Cortex of kidney (tissue), 1 donor: ENCODE results near the gene BICC1.
"Not testable (repeated sequence)": the region's sequence is repeated elsewhere in the genome, so short reads cannot be mapped to it uniquely, and the experiment has no call there.

Experiments used
- DNase-seq: peaks from one replicate; lab custom pipeline; 2025; lab: John Stamatoyannopoulos, UW

Gene BICC1

GRCh38 chr10:58567652-58568051, 55.0 kb downstream of the BICC1 start:
- DNase-seq, result no peak

GRCh38 chr10:58568428-58568935, 55.8 kb downstream of the BICC1 start:
- no peak for DNase-seq

GRCh38 chr10:58570307-58570723, 57.6 kb downstream of the BICC1 start:
- no peak for DNase-seq

DNA sequence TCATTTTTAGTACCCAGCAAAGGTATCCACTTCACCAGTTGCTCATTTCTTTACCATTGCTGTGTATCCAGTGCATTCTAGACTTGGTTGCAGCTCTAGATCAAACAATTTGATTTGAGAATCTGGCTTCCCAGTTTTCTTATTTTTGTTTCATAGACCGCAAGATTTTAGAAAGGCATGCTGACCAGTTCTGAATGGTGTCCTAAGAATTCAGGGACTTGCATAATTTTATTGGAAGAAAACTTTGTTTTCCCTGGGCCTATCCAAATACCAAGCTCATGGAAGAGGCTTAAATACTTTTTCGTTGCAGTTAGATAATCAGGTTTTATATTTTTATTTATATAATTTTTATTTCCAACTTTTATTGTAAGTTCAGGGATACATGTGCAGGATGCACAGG, 58.3 kb downstream of the BICC1 start:
- DNase-seq, result no peak

DNA sequence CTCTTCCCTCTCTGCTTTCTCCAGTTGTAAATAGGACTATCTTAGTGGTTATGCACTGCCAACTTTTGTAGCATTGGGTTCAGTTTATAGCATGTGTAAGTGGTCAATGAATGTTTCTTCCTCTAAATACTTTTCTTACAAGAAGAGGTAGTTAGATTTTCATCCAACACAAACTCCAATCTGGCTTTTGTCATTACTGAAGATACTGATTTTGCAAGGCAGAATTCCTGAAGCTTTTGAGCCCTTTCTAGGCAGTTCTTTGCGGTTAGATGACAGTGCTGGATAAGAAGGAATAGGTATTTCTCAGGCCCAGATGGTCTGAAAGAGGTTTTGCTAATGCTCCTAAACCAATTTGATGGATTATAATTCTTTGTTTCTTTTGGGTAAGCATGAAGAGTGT, 60.5 kb downstream of the BICC1 start:
- DNase-seq, result no peak

- no peak for DNase-seq
Measured at GRCh38 chr10:58574058-58574457, 61.4 kb downstream of the BICC1 start.

DNA sequence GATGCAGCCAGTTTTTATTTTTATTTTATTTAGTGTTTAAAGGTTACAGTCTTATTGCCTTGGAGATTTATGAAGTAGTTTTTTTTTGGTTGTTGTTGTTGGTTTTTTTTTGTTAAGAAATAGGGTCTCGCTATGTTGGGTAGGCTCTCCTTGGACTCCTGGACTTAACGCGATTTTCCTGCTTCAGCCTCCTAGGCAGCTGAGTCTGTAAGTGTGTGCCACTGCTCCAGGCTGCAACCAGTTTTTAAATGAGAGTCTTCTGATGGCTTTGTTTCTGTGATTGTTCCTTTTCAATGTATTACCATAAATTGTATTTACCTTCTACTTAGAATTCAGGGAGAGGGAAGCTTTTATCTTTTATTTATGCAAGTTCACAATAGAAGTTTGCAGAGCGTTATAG, 62.8 kb downstream of the BICC1 start:
- no peak for DNase-seq

- no peak for DNase-seq
Measured at GRCh38 chr10:58576751-58577436, 64.2 kb downstream of the BICC1 start.

GRCh38 chr10:58577437-58577777, 64.7 kb downstream of the BICC1 start:
- DNase-seq, result no peak

DNA sequence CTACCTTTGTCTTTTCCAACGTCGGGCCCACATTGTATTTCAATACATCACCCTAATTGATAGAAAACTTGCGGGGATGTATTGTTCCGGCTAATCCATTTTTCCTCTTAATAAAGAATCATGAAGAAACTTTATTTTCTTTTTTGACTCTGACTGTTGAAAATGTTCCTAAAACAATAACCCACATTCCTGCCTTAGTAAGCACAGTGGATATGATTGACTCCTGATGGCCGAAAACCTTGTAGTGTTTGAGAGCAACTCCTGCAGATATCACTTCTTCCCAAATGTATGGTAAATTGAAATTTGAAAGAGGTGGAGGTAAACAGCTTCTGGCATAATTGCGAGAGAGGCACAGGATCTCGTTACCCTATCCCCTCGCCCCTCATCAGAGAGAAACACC, 65.7 kb downstream of the BICC1 start:
- DNase-seq, result no peak

DNA sequence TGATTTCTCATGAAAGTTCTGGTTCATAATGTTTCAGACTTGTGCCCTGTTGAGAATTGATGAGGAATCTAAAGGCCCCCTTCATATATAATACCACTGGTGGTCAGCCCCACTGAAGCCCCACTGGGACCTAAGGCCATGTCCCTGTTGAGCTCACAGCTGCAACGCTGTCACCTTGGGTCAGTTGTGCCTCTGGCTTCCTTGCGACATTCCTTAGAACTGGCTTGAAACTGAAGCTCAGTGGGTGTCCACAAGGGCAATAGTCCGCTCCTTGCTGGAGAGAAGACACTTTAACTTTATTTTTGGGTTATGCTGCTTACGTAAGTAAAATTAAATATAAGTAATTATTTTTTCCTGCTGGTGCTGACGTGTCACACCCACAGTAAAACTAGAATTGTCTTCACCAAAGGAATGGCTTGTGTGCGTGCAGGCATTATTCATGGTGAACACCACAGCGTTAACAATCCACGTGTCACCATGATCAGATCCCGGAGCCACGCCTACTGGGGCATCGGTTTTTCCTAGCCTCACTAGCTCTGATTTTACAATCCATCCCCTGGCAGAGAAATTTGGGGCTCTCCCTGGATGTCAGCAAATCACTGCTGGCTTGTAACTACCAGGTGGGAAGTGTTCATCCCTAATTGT, 66.5 kb downstream of the BICC1 start:
- no peak for DNase-seq

- DNase-seq, result no peak
Measured at GRCh38 chr10:58582045-58582444, 69.4 kb downstream of the BICC1 start.

GRCh38 chr10:58585435-58585834, 72.8 kb downstream of the BICC1 start:
- no peak for DNase-seq

DNA sequence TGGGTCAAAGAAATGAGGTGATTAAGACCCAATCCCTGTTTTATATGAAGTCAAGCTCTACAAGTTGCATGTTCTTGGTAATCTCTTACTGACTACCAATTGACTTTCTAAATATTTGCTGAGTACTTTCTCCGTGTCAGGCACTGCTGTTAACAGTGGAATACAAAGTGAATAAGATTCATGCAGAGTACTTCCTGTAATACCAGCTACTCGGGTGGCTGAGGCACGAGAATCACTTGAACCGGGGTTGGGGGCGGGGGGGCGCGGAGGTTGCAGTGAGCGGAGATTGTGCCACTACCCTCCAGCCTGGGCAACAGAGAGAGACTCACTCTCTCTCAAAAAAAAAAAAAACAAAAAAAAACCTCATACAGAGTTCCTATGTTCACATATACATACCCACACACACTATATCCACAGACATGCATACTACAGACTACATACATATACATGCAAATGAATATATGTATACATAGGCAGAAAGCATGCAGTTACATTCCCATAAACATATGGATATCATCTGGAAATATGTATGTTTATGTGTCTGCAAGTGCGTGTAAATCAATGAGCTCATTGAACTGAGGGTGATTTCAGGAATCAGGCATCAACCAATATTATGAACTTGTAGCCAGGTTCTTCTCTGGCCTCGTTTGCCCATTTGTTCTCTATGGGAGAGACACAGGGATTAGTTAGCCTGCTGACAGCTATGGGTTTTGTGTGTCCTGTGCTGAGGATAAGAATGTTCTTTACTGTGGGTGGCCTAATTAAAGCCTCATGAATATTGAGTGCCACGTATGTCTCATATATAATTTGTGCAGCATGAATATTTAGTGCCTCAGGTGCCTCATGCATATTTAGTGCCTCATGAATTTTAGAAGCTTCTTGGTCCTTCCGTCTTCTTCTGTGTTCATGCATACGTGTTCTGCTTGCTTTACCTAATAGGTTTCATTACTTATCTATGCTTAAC, 73.9 kb downstream of the BICC1 start:
- DNase-seq, result no peak

GRCh38 chr10:58587676-58588075, 75.0 kb downstream of the BICC1 start:
- DNase-seq, result no peak

- DNase-seq, result no peak
Measured at GRCh38 chr10:58588673-58589265, 76.1 kb downstream of the BICC1 start.

- DNase-seq, result no peak
Measured at GRCh38 chr10:58590152-58590840, 77.6 kb downstream of the BICC1 start.

DNA sequence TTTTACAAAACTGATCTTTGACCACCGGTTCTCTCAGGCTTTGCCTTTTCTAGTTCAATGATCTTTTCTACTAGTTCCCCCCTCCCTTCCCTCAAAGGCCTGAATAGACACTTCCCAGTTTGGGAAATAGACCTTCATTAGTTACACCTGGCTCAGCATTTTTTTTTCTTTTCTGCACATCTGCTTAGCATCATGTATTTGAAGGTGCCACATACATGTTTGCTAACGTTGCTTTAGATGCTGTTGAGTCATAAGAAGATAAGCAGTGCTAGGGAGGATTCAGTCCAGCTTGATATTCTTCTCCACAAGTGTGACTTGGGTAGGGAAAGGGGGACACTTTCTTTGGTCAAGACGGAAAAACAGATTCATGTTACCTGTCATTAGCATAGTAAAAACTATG, 78.3 kb downstream of the BICC1 start:
- no peak for DNase-seq

DNA sequence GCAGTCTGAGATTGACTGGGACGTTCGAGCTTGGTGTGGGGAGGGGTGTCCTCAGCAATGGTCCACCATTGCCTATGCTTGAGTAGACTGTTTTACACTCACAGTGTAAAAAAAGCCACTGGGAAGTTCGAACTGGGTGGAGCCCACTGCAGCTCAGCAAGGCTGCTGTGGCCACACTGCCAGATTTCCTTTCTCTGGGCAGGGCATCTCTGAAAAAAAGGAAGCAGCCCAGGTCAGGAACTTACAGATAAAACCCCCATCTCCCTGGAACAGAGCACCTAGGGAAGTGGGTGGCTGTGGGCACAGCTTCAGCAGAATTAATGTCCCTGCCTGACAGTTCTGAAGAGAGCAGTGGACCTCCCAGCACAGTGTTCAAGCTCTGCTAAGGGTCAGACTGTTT, 80.3 kb downstream of the BICC1 start:
- DNase-seq, result no peak

DNA sequence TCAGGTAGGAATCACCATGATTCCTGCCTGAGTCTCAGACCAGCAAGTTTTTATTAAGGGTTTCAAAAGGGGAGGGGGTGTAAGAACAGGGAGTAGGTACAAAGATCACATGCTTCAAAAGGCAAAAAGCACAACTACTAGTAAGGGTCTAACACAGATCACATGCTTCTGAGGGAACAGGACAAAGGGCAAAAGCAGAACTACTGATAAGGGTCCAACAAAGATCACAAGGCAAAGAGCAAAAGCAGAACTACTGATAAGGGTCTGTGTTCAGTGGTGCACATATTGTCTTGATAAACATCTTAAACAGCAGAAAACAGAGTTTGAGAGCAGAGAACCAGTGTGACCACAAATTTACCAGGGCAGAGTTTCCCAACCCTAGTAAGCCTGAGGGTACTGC, 84.5 kb downstream of the BICC1 start:
- DNase-seq, result not testable (repeated sequence)

DNA sequence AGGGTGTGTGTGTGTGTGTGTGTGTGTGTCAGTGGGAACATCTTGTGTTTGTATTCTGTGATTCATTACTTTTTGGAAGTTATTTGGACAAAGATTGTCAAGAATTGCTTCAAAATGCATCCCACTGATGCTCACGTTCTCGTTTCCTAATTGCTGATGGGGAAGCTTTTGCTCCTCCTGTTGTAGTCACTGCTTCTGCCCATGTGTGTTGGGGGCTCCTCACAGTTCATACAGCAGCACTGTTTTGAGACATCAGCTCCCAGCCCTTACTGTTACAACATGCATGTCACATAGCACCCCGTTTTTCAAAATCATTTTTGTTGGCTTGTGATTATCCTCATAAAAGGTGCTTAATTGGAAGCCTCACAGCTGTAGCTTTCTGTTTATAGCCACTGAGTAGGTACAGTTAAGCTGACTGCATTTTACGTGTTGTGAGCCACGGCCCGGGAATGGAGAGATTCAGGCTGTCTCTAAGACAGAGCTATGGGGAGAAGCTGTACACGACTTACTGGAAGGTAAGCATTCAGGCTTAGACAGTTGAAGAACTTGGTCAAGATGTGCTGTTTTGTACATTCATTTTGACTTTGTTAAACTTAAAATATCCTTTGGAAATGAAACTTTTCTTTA, 87.4 kb downstream of the BICC1 start:
- no peak for DNase-seq
